ENCODE results near the gene OGFOD3.

DNA sequence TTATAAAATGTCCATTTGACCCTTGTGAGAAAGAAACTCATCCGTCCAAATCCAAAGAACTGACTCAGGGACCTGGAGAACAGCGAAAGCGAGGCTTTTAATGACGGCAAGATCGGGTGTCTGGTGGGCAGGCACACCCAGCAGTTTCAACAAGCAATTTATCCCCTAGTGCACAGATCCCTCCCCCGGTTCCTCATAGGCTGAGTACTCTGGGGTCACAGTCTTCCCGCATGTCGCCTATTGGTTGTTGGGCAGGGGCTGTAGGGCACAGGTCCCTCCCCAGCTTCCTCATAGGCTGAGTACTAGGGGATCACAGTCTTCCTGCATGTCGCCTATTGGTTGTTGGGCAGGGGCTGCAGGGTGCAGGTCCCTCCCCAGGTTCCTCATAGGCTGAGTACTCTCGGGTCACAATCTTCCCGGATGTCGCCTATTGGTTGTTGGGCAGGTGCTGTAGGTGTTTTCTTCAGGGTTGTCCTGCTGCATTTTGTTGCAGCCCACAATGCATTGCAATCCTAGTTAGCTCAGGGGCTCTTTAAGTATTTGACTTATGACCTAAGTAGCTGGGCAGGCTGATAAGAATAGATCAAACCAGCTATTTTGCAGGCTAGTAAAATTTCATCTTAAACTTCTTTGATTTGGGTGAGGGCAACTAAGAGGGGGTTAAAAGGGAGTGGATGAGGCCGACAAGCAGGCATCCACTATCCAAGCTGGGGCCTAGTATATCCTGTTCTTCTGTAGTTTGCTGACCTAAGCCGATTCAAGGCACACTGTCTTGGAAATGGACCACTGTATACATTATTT is 50.5 kb downstream of the OGFOD3 start:
- TF ChIP-seq, protein P1, sequence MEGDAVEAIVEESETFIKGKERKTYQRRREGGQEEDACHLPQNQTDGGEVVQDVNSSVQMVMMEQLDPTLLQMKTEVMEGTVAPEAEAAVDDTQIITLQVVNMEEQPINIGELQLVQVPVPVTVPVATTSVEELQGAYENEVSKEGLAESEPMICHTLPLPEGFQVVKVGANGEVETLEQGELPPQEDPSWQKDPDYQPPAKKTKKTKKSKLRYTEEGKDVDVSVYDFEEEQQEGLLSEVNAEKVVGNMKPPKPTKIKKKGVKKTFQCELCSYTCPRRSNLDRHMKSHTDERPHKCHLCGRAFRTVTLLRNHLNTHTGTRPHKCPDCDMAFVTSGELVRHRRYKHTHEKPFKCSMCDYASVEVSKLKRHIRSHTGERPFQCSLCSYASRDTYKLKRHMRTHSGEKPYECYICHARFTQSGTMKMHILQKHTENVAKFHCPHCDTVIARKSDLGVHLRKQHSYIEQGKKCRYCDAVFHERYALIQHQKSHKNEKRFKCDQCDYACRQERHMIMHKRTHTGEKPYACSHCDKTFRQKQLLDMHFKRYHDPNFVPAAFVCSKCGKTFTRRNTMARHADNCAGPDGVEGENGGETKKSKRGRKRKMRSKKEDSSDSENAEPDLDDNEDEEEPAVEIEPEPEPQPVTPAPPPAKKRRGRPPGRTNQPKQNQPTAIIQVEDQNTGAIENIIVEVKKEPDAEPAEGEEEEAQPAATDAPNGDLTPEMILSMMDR (IDR thresholded peaks at IDR 0.05), result no peak
- TF ChIP-seq POLR2A (IDR thresholded peaks at IDR 0.05), result no peak
